GM18873 (cell line): Measurements from ENCODE around the gene KCNQ2.
"Not testable (repeated sequence)": the region's sequence is repeated elsewhere in the genome, so short reads cannot be mapped to it uniquely, and the experiment has no call there.

Experiments
- ATAC-seq: cut with Tn5 transposase; IDR thresholded peaks from one replicate; pipeline ENCODE4 v1.9.1; 2021; ENCODE audit warnings: mild to moderate bottlenecking, moderate library complexity, moderate number of reproducible peaks; ENCODE audit not compliant: unreplicated experiment, low FRiP score

Gene KCNQ2

GRCh38 chr20:63491635-63492230 is 19.3 kb upstream of the KCNQ2 start:
- ATAC-seq: no peak

GRCh38 chr20:63491078-63491477 is 18.6 kb upstream of the KCNQ2 start:
- ATAC-seq: no peak

- no peak for ATAC-seq
These were observed 18.0 kb upstream of the KCNQ2 start for GRCh38 chr20:63490416-63490815.

- no peak for ATAC-seq
These were observed 16.1 kb upstream of the KCNQ2 start for GRCh38 chr20:63488315-63489251.

GRCh38 chr20:63487781-63488241 is 15.4 kb upstream of the KCNQ2 start:
- no peak for ATAC-seq

- ATAC-seq: no peak
These were observed 14.8 kb upstream of the KCNQ2 start for GRCh38 chr20:63487116-63487764.

- no peak for ATAC-seq
These were observed 13.9 kb upstream of the KCNQ2 start for GRCh38 chr20:63486300-63486855.

- ATAC-seq: no peak
These were observed 12.4 kb upstream of the KCNQ2 start for GRCh38 chr20:63484651-63485403.

GRCh38 chr20:63484236-63484635 is 11.8 kb upstream of the KCNQ2 start:
- no peak for ATAC-seq

GRCh38 chr20:63483834-63484233 is 11.4 kb upstream of the KCNQ2 start:
- ATAC-seq: no peak

- ATAC-seq: no peak
These were observed 9.6 kb upstream of the KCNQ2 start for GRCh38 chr20:63482021-63482587.

GRCh38 chr20:63481503-63481902 is 9.0 kb upstream of the KCNQ2 start:
- ATAC-seq: no peak

- ATAC-seq: not testable (repeated sequence)
These were observed 7.4 kb upstream of the KCNQ2 start for GRCh38 chr20:63479695-63480419.

- no peak for ATAC-seq
These were observed 6.2 kb upstream of the KCNQ2 start for GRCh38 chr20:63478346-63479302.

GRCh38 chr20:63477944-63478343 is 5.5 kb upstream of the KCNQ2 start:
- no peak for ATAC-seq

- no peak for ATAC-seq
These were observed 4.7 kb upstream of the KCNQ2 start for GRCh38 chr20:63477061-63477616.

GRCh38 chr20:63475209-63475608 is 2.8 kb upstream of the KCNQ2 start:
- ATAC-seq: no peak
